ENCODE data around the gene PRMT3.
"Not testable (repeated sequence)": the region's sequence is repeated elsewhere in the genome, so short reads cannot be mapped to it uniquely, and the experiment has no call there.

The PRMT3 gene

DNA sequence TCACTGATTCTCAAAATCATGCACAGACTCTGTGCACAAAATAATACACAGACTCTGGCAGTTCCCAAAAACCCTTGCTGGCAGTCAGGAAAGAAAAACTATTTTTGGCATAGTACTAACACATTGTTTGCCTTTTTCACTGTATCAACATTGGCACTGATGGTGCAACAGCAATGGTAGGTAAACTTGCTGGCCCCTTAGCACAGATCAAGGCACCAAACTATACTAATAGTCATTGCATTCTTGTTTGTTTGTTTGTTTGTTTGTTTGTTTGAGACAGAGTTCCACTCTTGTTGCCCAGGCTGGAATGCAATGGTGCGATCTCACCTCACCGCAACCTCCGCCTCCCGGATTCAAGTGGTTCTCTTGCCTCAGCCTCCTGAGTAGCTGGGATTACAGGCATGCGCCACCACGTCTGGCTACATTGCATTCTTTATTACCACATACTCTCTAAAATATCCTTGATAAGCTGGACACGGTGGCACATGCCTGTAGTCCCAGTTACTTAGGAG is 130.9 kb downstream of the PRMT3 start:
- DNase-seq = no peak

DNA sequence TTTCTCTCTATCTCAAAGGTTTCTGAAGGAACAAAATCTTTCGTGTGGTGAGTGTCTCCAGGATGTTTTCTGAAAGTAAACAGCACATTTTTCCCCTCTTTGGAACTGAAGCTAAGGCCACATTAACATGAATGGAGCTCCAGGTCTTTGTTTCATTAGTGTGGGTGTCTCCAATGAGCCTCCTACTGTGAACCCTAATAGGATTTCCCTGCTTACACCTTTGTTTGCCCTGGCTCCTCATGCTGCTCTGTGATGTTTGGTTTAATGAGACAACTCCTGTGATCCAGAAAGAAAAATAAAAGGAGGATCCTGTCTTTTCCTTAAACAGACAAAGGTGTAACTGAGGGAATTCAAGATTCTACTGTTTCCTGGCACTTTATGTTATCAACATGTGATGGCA is 135.0 kb downstream of the PRMT3 start:
- DNase-seq = no peak

DNA sequence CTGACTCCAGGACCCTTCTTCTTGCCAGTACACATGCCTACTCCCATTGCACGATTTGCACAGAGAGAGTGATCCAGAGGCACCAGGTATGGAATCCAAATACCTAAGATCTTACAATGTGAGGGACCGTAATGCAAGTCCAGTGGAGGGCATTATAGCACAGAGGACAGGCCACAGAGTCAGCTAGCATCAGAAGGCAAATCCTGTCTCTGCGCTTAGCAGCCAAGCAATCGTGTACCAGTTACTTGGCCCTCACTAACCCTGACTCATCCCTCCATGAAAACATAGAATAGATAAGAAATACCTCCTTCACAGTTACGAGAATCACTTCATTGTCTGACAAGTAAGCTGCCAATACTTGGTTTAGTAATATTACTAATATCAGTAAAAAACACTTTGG is 142.2 kb downstream of the PRMT3 start:
- no peak for DNase-seq

DNA sequence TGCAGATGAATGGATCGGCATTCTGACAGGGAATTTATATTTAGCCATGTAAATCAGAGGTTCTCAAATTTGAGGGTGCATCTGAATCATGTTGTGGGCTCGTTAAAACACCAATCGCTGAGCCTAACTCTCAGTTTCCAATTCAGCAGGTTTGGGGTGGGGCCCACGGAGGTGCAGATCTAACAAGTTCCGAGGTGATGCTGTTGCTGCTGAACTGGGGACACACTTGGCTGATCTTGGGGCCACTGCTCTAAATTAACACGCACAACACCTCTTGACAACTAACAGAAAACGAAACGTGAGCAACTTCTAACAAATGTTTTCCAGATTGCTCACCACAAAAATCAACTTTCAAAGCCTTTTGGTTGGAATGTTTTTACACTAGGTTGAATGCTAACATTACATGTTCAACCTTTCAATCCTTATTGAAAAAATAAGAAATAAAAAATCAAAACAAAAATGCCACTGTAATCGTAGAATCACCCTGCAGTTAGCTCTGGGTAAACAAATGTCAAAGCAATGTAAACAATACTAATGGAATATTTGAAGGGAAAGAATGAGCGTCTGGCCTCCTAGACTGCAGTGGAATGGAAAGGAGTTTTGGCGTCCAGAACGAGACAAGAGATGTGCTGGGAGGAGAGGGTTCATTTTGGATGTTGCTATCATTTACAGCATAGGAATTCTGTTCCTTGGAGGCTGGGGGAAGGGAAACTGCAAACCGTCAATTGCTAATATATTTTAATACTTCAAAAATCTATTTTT is 143.6 kb downstream of the PRMT3 start:
- no peak for DNase-seq

DNA sequence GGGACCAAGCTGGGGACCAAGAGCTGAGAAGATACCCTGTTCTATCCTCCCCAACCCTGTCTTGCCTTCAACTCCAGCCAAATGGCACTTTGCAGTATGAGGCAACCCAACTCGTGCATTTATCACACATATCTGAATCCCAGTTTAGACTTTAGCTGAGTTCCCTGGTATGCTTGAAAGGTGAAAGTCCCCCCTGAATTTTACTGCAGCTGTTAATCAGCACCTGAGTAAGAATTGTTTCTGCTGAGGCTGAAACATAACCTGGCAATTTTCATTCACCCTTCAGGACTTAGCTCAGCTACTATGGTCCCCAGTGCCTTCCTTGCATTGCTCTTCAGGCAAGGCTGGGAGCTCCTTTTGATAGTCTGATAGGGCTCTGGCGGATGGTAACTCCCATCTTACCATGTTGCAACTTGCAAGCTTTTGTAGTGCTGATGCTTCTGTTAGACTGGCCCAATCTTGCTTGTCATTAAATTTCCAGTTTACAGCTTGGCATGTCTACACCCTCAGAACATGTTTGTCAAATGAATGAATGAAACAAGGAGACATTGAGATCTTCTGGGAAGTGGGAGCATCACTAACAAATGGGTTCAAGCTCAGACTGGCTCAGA is 147.9 kb downstream of the PRMT3 start:
- no peak for DNase-seq

DNA sequence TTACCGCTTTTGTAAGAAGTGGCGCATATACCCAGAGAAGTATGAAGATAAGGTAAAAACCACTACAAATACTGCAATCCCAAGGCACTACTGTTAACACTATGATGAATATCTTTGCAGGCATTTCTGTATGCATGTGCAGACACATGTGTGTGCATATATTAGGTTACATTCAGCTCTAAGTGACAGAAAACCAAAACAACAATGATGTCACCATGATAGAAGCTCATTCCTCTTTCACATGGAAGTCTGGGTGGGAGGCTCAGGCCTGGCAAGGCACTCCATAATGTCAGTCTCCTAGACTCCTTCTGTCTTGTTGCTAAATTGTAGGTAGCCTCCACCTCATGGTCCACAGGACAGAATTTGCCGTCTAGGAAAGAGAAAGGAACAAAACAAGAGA is 148.8 kb downstream of the PRMT3 start:
- no peak for DNase-seq

DNA sequence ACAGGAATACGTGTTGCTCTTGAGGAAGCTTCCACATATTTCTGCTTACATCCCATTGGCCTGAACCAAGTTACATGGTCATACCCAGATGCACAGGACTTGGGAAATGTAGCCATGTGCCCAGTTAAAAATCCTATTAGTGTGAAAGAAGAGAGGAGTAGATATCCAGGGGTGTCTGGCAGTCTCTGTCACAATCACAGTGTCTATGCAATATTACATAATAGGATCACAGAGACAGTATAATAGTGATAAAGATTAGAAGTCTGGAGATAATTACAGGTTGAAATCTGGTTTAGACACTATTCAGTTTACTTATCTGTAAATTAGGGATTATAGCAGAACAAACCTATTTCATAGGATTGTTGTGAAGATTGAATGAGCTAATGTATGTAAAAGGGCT is 149.3 kb downstream of the PRMT3 start:
- no peak for DNase-seq

DNA sequence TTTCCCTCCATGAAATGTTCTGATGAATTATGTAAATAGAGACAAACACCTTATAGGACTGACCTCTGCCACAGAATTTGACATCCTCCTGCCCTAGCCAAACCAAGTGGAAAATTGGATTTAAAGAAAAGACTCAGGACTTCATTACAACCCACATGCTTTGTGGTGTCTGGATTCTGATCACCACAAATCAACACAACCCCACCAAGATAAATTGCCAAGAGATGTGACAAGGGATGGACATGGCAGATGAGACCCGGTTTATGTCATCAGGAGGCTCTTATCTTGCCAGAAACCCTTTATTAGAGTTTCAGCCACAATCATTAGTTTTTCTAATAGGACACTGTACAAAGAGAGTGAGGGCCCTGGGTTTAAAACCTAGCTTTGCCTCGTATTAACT is 154.0 kb downstream of the PRMT3 start:
- no peak for DNase-seq

DNA sequence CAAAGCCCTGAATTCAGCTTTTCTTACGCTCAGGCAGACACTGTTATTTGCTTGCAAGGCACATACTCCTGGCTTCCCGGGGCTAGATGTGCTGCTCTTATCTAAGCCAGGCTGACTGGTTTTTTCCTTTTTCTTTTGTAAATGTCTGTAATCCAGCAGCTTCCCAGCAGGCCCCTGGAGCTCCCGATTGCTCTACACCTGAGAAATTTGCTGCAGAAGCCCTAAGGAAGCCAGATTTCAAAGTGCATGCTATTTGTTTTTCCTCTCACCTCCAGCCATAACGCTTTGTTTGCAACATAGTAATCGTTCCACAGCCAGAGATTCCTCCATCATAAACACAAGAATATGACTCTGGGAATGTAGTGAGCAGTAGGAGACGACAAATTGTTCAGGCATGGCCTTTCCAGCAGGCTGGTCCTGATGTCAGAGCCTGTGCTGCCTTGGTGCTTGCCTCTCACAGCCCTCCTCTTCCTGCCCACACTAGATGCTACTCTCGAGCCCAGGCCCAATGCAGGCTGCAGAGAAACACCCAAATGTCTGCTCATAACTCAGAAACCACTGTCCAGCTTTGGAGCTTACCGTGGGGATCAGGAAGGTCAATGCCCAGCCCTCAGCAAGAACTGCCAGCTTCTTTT is 157.2 kb downstream of the PRMT3 start:
- DNase-seq = no peak

DNA sequence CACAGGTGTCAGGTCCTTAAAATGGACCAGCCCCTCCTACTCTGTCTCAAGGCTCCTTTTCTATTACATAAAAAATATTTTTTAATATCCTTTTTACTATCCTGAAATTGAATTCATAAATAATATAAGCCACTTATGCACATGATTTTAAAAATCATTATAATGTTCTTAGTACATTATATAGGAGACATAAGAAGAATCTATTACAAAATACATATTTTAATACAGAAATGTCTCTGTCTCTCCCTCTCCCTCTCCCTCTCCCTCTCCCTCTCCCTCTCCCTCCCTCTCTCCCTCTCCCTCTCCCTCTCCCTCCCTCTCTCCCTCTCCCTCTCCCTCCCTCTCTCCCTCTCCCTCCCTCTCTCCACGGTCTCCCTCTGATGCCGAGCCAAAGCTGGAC is 159.9 kb downstream of the PRMT3 start:
- no peak for DNase-seq

DNA sequence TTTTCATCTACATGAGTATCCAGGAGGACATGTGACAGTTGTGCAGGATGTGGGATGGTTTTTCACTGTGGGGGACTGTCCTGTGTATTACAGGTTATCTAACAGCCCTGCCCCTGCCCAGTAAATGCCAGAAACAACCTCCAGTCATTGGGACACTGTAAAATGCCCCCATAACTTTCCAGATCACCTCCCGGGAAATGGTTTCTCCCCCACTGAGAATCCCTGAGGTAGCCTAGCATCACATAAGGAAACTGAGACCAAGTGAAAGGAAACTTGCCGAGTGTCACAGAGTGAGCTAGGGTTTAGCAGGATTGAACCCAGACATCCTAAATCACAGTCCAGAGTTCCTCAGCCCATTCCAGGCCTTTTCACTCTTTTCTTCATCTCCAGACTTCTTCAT is 163.6 kb downstream of the PRMT3 start:
- no peak for DNase-seq

DNA sequence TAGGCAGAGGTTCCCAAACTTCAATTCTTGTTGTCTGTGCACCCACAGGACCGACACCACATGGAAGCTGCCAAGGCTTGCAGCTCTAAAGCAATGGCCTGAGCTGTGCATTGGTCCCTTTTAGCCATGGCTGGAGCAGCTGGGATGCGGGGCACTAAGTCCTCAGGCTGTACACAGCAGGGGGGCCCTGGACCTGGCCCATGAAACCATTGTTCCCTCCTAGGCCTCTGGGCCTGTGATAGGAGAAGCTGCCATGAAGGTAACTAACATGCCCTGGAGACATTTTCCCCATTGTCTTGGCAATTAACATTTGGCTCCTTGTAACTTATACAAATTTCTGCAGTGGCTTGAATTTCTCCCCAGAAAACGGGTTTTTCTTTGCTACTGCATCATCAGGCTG is 168.3 kb downstream of the PRMT3 start:
- no peak for DNase-seq

DNA sequence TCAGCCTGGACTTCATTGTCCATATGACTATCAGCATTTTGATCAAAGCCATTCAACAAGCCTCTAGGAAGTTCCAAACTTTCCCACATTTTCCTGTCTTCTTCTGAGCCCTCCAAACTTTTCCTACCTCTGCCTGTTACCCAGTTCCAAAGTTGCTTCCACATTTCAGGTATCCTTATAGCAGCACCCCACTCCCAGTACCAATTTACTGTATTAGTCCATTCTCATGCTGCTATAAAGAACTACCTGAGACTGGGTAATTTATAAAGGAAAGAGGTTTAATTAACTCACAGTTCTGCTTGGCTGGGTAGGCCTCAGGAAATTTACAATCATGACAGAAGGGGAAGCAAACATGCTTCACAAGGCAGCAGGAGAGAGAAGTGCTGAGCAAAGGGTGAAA is 168.9 kb downstream of the PRMT3 start:
- DNase-seq = not testable (repeated sequence)

DNA sequence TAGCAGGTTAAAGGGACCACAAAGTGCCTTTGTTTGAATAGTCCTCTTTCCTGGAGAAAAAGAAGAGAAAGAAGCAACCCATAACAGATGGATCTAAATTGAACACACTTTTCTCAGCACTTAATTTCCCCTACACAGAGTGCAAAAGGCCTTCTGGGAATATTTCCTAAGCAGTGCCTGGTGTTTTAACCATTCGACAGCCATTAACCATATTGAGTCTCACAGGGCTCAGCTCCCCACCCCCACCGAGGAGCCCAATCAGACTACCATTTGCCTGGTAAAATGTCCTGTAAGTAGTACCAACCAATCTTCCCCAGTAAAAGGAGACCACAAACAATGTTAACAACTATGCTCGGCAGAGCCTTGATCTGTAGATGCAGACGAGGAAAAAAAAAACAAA is 171.2 kb downstream of the PRMT3 start:
- no peak for DNase-seq
